NCI-H1436 treated with DMSO at 0.1 percent for 48 hours (cell line): ENCODE data around the gene RAB3IP.
"Not testable (repeated sequence)": the region's sequence is repeated elsewhere in the genome, so short reads cannot be mapped to it uniquely, and the experiment has no call there.

Experiments
- DNase-seq: peaks from one replicate; lab custom pipeline; 2025; lab: John Stamatoyannopoulos, UW

The RAB3IP gene

DNA sequence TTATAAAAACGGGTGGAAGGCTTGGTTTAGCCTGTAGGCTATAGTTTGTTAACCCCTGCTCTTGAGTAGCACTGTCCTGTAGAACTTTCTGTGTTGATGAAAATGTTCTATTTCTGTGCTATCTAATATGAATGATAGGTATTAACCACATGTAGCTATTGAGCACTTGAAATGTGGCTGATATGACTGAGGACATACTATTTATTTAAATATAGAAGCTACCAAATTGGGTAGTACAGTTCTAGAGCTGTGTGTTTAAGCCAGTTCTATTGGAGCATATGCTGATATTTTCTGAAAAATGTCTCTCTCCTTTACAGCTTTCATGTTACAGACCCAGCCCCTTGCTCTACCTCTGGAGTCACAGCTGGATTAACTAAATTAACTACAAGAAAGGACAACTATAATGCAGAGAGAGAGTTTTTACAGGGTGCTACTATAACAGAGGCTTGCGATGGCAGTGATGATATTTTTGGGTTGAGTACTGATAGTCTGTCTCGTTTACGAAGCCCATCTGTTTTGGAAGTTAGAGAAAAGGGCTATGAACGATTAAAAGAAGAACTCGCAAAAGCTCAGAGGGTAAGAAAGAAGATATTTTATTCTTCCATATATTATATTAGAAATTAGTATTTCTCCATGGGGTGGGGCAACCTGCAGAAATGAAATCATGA, 17.6 kb downstream of the RAB3IP start:
- no peak for DNase-seq

DNA sequence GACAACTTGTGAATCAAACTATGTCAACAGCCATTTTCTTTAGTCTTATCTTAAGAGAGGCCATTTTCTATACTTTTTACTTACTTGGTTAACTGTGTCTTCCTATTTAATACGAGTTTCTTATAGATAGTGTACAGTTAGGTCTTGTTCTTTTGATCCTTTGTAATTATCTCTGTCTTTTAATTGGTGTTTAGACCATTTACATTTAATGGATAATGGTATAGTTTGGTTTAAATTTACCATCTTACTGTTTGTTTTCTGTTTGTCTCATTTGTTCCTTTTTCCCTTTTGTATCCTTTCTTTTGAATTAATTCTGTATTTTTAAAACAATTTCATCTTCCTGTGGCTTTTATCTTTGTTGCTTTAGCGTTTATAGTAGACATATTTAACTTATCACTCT, 19.4 kb downstream of the RAB3IP start:
- no peak for DNase-seq

DNA sequence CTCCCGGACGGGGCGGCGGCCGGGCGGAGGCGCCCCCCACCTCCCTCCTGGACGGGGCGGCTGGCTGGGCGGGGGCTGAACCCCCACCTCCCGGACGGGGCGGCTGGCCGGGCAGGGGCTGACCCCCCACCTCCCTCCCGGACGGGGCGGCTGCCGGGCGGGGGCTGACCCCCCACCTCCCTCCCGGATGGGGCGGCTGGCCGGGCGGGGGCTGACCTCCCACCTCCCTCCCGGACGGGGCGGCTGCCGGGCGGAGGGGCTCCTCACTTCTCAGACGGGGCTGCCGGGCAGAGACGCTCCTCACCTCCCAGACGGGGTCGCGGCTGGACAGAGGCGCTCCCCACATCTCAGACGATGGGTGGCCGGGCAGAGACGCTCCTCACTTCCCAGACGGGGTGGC, 20.9 kb downstream of the RAB3IP start:
- not testable (repeated sequence) for DNase-seq

DNA sequence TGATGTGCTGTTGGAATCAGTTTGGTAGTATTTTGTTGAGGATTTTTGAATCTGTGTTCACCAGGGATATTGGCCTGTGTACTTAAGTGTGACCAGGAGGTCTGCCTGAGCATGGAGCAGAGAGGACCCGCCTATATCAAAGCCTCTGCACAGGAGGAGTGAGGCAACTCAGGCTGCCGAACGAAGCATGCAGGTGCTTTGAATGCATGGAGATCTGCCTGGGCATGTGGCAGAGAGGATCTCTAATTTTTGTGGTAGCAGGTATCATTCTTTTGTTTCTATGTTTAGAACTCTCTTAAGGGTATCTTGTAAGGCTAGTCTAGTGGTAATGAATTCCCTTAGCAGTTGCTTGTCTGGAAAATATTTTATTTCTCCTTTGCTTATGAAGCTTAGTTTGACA, 26.9 kb downstream of the RAB3IP start:
- no peak for DNase-seq

DNA sequence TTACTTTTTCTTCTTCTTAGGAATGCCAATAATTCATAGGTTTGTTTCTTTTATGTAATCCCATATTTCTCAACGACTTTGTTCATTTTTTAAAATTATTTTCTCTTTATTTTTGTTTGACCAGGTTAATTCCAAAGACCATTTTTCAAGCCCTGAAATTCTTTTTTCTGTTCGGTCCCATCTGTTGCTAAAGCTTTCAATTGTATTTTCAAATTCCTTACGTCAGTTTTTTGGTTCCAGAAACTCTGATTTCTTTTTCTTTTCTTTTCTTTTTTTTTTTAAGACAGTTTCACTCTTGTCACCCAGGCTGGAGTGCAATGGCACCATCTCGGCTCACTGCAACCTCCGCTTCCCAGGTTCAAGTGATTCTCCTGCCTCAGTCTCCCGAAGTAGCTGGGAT, 27.6 kb downstream of the RAB3IP start:
- no peak for DNase-seq

DNA sequence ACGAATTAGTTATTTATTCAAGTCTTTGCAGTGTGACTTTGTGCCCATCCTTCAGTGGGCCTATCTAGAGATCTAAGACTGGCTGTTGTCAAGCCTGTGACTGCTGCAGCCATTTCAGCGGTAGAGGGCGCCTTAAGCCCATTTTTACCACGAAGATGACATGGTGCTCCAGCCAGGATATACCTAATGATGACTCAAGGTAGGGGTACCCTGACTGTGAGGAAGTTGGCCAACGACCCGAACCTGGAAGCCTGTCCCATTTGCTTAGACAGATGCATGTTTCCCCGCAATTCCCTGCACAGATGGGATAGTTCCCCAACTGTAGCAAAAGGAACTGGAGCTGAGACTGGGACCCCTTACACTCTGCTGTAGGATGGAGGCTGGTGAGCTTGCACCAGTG, 41.3 kb downstream of the RAB3IP start:
- no peak for DNase-seq

DNA sequence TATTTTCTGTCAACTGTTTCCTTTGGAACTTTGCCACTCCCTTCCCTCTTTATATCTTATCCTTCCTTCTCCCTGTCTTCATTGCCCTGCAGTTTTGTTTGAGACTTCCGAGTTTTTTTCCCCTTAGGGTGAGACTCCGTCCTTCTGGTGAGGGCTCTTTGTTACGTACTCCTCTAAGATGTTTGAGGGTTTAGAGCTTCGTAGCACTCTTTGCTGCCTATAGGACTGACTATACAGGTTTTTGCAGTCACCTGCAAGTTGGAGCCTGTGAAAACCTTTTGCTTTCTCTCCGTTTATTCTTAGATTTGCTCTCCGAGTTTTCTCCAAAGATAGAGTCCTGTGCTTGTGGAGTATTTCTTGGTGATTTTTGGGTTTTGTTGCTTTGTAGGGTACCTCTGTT, 44.7 kb downstream of the RAB3IP start:
- no peak for DNase-seq

DNA sequence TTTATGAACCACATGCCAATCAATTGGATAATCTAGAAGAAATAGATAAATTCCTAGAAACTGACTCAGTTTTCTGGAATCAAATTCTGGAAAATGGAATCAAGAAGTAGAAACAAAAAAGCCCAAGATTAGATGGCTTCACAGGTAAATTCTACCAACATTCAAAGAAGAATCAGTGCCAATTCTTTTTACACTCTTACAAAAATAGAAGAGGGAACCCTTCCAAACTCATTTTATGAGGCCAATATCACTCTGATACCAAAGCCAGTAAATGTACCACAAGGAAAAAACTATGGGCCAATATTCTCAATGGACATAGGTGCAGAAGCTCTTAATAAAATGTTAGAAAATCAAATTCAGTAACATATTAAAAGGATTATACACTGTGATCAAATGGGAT, 50.7 kb downstream of the RAB3IP start:
- DNase-seq, result no peak

DNA sequence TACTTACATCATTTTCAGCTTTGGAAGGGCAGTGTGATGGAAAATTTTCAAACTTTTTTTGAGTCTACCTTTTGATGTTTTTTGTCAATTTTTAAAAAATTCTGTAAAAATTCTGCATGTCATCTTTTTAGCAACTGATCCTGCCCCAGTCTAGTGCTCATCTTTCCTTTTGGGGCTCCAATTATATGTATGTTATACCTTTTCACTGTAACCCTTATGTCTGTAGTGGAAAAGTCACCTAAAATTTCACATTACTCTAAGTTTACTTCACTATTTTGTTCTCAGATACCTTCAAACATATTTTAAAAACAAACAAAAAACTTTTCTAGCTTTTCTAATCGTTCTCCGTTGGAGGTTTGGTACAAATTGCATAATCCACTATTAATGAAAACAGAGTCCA, 53.9 kb downstream of the RAB3IP start:
- no peak for DNase-seq

DNA sequence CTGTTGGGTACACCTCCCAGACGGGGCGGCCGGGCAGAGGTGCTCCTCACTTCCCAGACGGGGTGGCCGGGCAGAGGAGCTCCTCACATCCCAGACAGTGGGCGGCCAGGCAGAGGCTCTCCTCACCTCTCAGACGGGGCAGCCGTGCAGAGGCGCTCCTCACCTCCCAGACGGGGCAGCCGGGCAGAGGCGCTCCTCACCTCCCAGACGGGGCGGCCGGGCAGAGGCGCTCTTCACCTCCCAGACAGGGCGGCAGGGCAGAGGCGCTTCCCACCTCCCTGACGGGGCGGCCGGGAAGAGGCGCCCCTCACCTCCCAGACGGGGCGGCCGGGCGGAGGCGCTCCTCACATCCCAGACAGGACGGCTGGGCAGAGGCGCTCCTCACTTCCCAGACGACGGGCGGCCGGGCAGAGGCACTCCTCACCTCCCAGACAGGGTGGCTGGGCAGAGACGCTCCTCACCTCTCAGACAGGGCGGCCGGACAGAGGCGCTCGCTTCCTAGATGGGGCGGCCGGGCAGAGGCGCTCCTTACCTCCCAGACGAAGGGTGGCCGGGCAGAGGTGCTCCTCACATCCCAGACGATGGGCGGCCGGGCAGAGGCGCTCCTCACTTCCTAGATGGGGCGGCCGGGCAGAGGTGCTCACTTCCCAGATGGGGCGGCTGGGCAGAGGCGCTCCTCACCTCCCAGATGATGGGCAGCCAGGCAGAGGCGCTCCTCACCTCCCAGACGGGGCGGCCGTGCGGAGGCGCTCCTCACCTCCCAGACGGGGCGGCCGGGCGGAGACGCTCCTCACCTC, 68.6 kb downstream of the RAB3IP start:
- not testable (repeated sequence) for DNase-seq

DNA sequence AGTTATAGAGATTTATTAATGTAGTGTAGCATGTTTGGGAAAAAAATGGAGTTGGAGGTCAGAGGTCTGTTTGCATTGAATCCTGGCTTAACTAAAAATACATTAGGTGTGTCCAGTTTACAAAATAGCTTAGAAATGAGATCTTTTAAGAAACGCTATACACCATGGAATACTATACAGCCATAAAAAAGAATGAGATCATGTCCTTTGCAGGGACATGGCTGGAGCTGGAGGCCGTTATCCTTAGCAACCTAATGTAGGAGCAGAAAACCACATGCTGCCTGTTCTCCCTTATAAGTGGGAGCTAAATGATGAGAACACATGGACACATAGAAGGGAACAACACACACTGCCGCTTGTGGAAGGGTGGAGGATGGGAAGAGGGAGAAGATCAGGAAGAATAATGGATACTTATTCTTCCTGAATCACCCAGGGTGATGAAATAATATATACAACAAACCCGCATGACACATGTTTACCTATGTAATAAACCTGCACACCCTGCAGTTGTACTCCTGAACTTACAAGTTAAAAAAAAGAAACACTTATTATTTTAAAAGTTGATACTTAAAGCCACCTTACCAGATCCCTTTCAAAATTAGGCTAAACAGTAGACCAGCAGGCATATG, 72.3 kb downstream of the RAB3IP start:
- no peak for DNase-seq

DNA sequence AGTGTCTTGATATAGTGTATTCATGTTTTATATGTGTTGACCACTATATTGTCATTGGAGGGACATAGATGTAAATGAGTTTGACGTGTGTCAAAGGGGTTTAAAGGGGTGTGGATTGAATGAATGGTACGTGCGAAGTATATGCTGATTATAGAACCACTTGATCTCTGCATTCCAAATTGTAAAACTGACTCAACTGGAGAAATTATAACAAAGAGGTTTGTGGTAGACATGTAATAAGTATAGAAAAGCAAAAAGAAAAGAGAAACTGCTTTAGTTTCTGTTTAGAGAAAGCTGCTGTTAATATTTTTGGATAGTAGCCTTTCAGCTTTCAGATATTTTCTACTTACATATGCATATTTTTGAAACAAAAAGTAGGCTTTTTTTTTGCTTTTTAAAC, 77.4 kb downstream of the RAB3IP start:
- DNase-seq, result no peak

DNA sequence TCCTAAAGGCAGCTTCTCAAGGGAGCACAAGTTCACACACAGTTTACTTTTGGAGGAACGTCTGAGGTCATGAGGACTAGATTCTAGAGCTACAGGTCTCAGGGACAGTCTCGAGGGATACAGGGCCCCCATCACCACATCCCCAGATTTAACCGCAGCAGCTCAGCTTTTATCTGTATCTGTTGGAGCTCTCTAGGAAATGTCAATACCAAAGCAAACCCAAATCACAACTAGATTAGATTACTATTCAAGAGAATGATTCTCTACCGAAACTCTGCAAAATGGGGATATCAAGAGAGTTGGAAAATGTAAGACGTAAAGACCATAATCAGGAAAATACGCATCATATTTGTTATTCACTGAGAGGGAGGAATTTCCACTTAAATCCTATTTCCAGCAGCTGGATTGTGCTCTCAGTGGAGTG, 82.4 kb downstream of the RAB3IP start:
- DNase-seq, result no peak

DNA sequence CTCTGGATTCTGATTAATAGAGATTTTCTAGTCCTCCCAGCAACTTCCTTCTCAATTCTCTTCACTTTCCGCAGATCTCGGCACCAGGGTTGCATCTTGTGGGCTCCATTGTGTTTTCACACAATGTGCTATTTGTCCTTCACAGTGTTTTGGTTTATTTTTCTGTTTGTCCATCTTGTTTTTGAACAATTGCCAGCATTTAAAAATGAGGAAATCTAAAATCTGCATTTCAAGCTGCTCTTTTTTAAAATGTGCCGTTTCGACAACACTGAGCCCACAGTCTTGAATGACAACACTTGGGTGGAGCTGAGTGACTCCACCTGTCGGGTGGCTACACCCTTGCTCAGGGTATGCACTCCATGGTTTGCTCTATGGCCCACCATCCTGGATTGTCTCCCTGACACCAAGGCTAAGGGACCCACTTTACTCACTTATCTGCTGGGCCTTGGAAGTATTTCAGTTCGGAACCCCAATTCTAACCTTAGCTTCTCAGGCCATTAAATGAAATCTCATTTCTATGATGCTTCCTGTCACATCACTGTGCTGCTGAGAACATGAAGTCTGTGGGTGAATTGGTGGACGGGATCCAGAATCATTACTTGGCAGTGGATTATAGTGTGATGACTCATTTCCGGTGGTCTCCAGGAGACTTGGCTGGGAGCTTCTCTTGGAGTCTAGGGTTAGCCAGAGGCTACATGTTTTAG, 82.9 kb downstream of the RAB3IP start:
- no peak for DNase-seq

DNA sequence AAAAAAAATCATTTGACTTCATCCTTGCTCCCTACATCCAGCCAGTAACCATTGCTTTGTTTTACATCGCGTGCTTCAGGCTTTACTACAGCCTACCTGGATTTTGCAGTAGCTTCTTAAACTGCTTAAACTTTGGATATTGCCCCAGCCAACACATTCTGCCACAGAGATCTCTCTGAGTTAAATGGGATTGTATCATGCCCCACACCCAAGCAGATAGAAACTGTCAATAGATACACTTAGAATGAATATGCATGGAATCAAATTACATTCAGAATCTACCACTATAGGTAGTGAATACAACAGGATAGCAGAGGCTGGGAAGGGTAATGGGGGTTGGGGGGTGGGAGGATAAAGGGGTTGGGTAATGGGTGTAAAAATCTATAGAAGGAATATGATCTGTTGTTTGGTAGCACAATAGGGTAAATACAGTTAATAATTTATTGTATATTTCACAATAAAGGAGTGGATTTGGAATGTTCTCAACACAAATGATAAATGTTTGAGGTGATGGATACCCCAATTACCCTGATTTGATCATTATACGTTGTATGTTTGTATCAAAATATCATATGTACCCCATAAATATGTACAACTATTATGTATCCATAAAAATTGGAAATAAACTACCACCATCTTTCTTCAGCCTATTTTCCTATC, 83.7 kb downstream of the RAB3IP start:
- DNase-seq, result no peak

DNA sequence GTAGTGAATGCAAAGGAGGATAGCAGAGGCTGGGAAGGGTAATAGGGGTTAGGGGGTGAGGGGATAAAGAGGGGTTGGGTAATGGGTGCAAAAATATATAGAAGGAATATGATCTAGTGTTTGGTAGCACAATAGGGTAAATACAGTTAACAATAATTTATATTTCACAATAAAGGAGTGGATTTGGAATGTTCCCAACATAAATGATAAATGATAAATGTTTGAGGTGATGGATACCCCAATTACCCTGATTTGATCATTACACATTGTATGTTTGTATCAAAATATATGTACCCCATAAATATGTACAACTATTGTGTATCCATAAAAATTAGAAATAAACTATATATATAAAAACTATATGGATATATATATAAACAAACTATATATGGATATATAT, 85.4 kb downstream of the RAB3IP start:
- no peak for DNase-seq

DNA sequence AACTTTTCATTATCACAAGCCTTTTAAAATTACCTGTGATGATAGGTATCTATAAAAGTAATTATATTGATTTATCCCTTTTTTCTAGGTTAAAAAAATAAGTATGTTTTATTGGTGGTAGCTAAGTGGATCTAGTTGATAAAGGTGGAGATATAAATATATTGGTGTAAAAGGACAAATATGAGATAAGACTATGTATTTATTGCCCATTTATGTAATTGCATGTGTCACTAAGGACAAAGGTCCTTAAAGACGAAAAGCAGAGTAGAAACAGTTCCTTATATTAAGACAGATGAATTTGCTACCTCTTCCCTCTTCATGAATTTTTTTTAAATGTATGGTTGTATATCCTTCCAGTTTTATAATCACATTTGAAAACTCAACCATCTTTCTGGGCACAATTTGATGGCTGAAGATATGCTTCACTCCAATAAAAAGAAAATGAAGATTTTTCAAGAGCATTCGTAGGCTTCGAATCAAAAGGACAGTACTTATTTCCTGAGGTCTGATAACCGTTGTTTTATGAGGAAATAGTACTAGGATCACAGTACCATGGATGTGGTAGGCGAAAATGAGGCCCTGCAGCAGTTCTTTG, 86.4 kb downstream of the RAB3IP start, which contains the start of gene MYRFL:
Gene MYRFL (plus strand): TSS at position 262 of the 595 bp plus-strand sequence. CDS start 291 bp downstream, at position 553.
- DNase-seq, result no peak

DNA sequence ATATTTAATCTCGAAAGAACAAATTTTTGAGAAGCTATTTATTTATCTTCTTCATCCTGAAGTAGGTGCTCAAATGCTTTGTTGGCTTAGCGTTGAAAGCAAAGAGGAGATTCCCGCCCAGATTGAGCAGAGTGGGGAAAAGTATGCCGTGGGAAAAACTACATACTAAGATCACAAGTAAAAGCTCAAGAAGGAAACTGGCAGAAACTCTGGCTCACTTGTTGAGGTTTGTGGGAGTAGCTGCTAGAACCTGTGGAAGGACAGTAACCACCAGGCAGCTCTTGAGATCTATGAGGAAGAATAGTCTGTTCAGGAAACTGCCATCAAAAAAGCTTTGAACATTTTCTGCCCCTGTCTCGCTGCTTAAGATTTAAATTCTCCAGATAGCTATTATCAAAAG, 90.2 kb downstream of the RAB3IP start:
- no peak for DNase-seq

DNA sequence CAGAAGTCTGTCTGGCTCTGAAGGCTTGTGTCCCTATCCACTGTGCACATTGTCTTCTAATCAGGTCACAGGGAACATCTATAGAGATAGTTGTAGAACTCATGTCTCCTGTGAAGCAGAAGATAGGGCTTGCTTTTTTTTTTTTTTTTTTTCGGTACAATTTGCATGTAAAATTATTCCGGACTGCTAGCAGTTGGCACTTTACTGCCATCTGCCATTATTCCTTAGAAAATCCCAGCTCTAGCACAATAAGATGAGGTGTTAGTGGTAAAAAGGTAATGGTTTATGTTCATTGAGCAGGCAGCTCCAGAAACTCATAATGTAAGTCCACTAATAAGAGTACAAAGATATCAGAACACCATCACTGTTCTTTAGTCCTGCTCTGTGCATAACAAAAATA, 95.0 kb downstream of the RAB3IP start:
- no peak for DNase-seq

DNA sequence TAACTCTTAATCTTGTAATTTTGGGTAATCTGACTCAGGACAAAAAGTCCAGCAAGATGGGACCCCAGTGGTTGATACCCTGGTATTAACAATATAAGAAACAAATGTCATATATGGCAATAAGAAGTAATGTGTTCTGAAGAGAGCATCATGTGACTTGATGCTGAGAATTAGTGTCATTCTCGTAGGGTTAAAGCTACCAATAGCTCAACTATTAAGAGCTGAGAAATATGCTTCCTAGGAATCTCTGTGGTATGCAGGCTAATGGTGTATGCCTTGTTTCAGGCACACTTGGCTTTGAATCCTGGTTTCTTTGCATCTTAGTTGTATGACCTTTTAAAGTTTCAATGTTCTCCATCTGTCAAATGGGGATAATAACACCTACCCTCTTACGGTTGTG, 95.5 kb downstream of the RAB3IP start:
- DNase-seq, result no peak

DNA sequence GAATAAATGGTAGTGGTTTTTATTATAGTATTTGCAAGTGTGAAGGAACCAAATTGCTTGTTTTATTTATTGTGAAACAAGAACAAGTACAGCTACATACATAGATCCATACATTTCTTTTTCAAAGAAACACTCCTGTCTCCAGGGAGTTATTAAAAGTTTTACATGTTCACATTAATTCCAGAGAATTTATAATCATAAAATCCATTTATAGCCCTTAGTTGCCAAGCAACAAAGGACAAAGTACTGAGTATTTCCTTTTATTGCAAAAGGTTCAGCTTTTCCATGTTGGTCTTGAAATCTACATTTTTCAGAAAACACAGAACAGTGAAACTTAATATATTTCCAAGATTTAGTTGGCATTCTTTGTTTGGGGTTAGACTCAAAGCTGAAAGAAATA, 95.9 kb downstream of the RAB3IP start:
- no peak for DNase-seq

DNA sequence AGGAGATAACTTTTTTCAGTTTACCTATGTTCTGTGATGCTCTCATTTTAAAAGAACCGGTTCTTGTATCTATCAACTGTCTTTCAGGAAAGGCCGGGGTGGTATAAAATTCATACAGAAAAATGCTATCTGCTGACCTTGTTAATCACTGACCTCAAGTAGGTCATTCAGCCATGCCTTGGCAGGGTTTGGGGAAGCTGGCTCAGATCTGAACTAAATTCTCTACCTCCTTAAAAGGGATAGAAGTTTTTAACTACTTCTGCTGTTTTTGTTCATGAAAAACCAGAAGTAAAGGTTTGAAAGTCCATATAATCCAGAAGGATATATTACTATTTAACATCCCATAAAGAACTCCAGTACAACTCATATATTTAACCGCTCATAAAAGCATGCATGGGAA, 96.4 kb downstream of the RAB3IP start:
- DNase-seq, result no peak
